CD14-positive monocyte (primary cell): Measurements from ENCODE around the gene C5orf15. TPM values are rescaled to one million over a fixed set of nuclear protein-coding genes. Genes with fewer than 3 reads are reported as not detected.

ENCODE experiments used
- DNase-seq, 3 donors: peaks; one replicate each; pipeline ENCODE4 v3.0.0-alpha.2; 2011 to 2022
- H2AFZ ChIP-seq: 2 replicates; pipeline ENCODE4 v1.6.0; 2012; ENCODE audit warnings: mild to moderate bottlenecking, low read depth, low read length, inconsistent platforms; ENCODE audit not compliant: insufficient read depth, poor library complexity, severe bottlenecking
- H3K27ac ChIP-seq, 2 donors: 1 replicate in 1 of 2; 2 replicates in 1 of 2; pipeline ENCODE4 v1.5.1; 2012 to 2013; ENCODE audit warnings: low read length in 2 of 2, control low read depth in 1 of 2, inconsistent platforms in 1 of 2, low read depth in 1 of 2, mild to moderate bottlenecking in 1 of 2
- H3K27me3 ChIP-seq, 2 donors: one replicate each; pipeline versions ENCODE4 v1.6.0 to v1.6.1; 2011 to 2013; ENCODE audit warnings: low read length in 2 of 2; ENCODE audit not compliant: control insufficient read depth in 2 of 2, insufficient read depth in 2 of 2
- H3K36me3 ChIP-seq, 2 donors: replicated peaks in 1 of 2; 1 replicate in 1 of 2; 2 replicates in 1 of 2; pipeline versions ENCODE4 v1.5.1 to v1.6.1; 2012 to 2013; ENCODE audit warnings: low read length in 2 of 2, control low read depth in 1 of 2, inconsistent platforms in 1 of 2, mild to moderate bottlenecking in 1 of 2; ENCODE audit not compliant: insufficient read depth in 2 of 2, control insufficient read depth in 1 of 2
- H3K4me1 ChIP-seq, 2 donors: 1 replicate in 1 of 2; 2 replicates in 1 of 2; pipeline versions ENCODE4 v1.5.1 to v1.6.1; 2012 to 2013; ENCODE audit warnings: low read length in 2 of 2, control low read depth in 1 of 2, inconsistent platforms in 1 of 2, mild to moderate bottlenecking in 1 of 2, moderate library complexity in 1 of 2; ENCODE audit not compliant: insufficient read depth in 2 of 2, control insufficient read depth in 1 of 2
- H3K4me2 ChIP-seq: replicated peaks from 2 replicates; pipeline ENCODE3; 2012; ENCODE audit warnings: low read length, moderate library complexity, mild to moderate bottlenecking; ENCODE audit not compliant: poor library complexity, severe bottlenecking; ENCODE audit errors: extremely low read depth
- H3K4me3 ChIP-seq, 3 experiments: fragments of 200-600 bp in 1 of 3; sonication (generic) in 1 of 3; replicated peaks in 1 of 3; 1 replicate in 2 of 3; 2 replicates in 1 of 3; pipeline ENCODE4 v1.5.1; 2011 to 2013; ENCODE audit warnings: low read length in 3 of 3, mild to moderate bottlenecking in 3 of 3, control low read depth in 2 of 3, low read depth in 2 of 3, inconsistent platforms in 1 of 3, moderate library complexity in 1 of 3
- H3K79me2 ChIP-seq: 2 replicates; pipeline ENCODE4 v1.6.0; 2012; ENCODE audit warnings: mild to moderate bottlenecking, control low read depth, inconsistent platforms, low read length, moderate library complexity; ENCODE audit not compliant: insufficient read depth
- H3K9ac ChIP-seq: 2 replicates; pipeline ENCODE4 v1.6.0; 2017; ENCODE audit warnings: low read length, mild to moderate bottlenecking; ENCODE audit not compliant: insufficient read depth, poor library complexity, severe bottlenecking
- H3K9me3 ChIP-seq, 2 donors: replicated peaks in 1 of 2; 1 replicate in 1 of 2; 2 replicates in 1 of 2; pipeline versions ENCODE4 v1.5.1 to v1.6.1; 2012 to 2013; ENCODE audit warnings: low read length in 2 of 2, control low read depth in 1 of 2; ENCODE audit not compliant: control insufficient read depth in 1 of 2, insufficient read depth in 1 of 2
- H4K20me1 ChIP-seq: 2 replicates; pipeline ENCODE4 v1.6.0; 2012; ENCODE audit warnings: mild to moderate bottlenecking, low read length, control low read depth, moderate library complexity; ENCODE audit not compliant: insufficient read depth
- H3K27ac Mint-ChIP-seq, 7 donors: one replicate each; pipeline ENCODE4 v1.8.0; 2020; ENCODE audit warnings: mild to moderate bottlenecking in 7 of 7, mixed read lengths in 7 of 7, moderate library complexity in 6 of 7, inconsistent platforms in 2 of 7
- H3K27me3 Mint-ChIP-seq, 3 donors: one replicate each; pipeline ENCODE4 v1.8.0; 2021 to 2022; ENCODE audit warnings: low read depth in 3 of 3, mild to moderate bottlenecking in 3 of 3, mixed read lengths in 3 of 3, moderate library complexity in 3 of 3, inconsistent platforms in 1 of 3
- H3K36me3 Mint-ChIP-seq, 2 donors: one replicate each; pipeline ENCODE4 v1.8.0; 2020; ENCODE audit warnings: mixed read lengths in 2 of 2, inconsistent platforms in 1 of 2, mild to moderate bottlenecking in 1 of 2
- H3K4me1 Mint-ChIP-seq: one replicate; pipeline ENCODE4 v1.8.0; 2020; ENCODE audit warnings: mild to moderate bottlenecking, mixed read lengths
- H3K4me3 Mint-ChIP-seq, 2 donors: one replicate each; pipeline ENCODE4 v1.8.0; 2020; ENCODE audit warnings: mild to moderate bottlenecking in 2 of 2, mixed read lengths in 2 of 2, moderate library complexity in 1 of 2
- H3K9me3 Mint-ChIP-seq, 7 donors: one replicate each; pipeline ENCODE4 v1.8.0; 2020 to 2022; ENCODE audit warnings: mixed read lengths in 7 of 7, mild to moderate bottlenecking in 6 of 7, moderate library complexity in 6 of 7, inconsistent platforms in 2 of 7
- WGBS: methylation state at CpG from one replicate; pipeline ENCODE4 v1.1.5; 2013; ENCODE audit warnings: missing lambda C conversion rate; ENCODE audit not compliant: insufficient coverage; 5-methylcytosine and 5-hydroxymethylcytosine counted together
- intact Hi-C, 2 donors: fragments of 100-400 bp; cut with micrococcal nuclease; formaldehyde crosslinking; loops; one replicate each; pipeline versions ENCODE4 v1.15.0 to v1.15.1; 2023
- polyA plus RNA-seq, 3 donors: library from polyadenylated mRNA; depleted of rRNA in 1 of 3; unstranded in 2 of 3; stranded (reverse) in 1 of 3; fragments of 300-500 nt in 2 of 3; fragments of >200 nt in 1 of 3; fragmentation: Illumina TruSeq in 2 of 3; gene quantifications; 1 replicate in 2 of 3; 2 replicates in 1 of 3; pipeline ENCODE4 v1.2.3, GENCODE V29; 2012 to 2021
- TF ChIP-seq, protein P1 (sequence below): fragments of 200-600 bp; IDR thresholded peaks from one replicate; pipeline ENCODE4 v1.8.0; 2022; ENCODE audit warnings: antibody characterized with exemption, mild to moderate bottlenecking

C5orf15 gene
- polyA plus RNA-seq, 3 donors = 38.0 to 59.2 (median 46.9) TPM

- H3K27ac Mint-ChIP-seq = no peak overlapping the region
These were observed 31.7 kb upstream of the C5orf15 start for GRCh38 chr5:134000091-134000511.

GRCh38 chr5:133998807-133999206, 30.4 kb upstream of the C5orf15 start:
- H3K27me3 Mint-ChIP-seq = no peaks in the 10 kb centered on the region
- Histone ChIP-seq H3K79me2 (peaks cover 98% of the 10 kb centered on the region), H3K9me3 (no peaks in the 10 kb centered on the region), H3K4me3 (no peak overlapping the region), H3K4me1 (peaks cover 12 to 13% of the 10 kb centered on the region in 2 donors), H3K27me3 (no peaks in the 10 kb centered on the region), H3K4me2 (no peak overlapping the region), H3K9ac (no peak overlapping the region), H2AFZ (no peak overlapping the region), H4K20me1 (peaks cover 98% of the 10 kb centered on the region), H3K27ac (no peak overlapping the region), H3K36me3 (peaks cover 5 to 18% of the 10 kb centered on the region in 2 donors)
- H3K4me3 Mint-ChIP-seq = no peak overlapping the region
- WGBS = 100% methylated on average over 5 of the region's 7 CpGs
- no peak overlapping the region for H3K27ac Mint-ChIP-seq
- no peaks in the 10 kb centered on the region for H3K9me3 Mint-ChIP-seq
- peaks cover 35% of the 10 kb centered on the region for H3K4me1 Mint-ChIP-seq
- peaks cover 14 to 24% of the 10 kb centered on the region in 2 donors for H3K36me3 Mint-ChIP-seq
- intact Hi-C loops = no loop called here
- TF ChIP-seq, protein P1, sequence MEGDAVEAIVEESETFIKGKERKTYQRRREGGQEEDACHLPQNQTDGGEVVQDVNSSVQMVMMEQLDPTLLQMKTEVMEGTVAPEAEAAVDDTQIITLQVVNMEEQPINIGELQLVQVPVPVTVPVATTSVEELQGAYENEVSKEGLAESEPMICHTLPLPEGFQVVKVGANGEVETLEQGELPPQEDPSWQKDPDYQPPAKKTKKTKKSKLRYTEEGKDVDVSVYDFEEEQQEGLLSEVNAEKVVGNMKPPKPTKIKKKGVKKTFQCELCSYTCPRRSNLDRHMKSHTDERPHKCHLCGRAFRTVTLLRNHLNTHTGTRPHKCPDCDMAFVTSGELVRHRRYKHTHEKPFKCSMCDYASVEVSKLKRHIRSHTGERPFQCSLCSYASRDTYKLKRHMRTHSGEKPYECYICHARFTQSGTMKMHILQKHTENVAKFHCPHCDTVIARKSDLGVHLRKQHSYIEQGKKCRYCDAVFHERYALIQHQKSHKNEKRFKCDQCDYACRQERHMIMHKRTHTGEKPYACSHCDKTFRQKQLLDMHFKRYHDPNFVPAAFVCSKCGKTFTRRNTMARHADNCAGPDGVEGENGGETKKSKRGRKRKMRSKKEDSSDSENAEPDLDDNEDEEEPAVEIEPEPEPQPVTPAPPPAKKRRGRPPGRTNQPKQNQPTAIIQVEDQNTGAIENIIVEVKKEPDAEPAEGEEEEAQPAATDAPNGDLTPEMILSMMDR = no peak
- no peak for DNase-seq

More at GRCh38 chr5:134000091-134000511, 31.7 kb upstream of the C5orf15 start:
- peaks cover 14 to 20% of the 10 kb centered on the region in 2 donors for H3K36me3 Mint-ChIP-seq
- H3K4me3 Mint-ChIP-seq = no peak overlapping the region
- no peaks in the 10 kb centered on the region for H3K9me3 ChIP-seq
- DNase-seq = no peak
- no peak overlapping the region for H2AFZ ChIP-seq
- H3K79me2 ChIP-seq = peaks cover 86% of the 10 kb centered on the region
- no peak overlapping the region for H3K4me2 ChIP-seq
- no peaks in the 10 kb centered on the region for H3K27me3 Mint-ChIP-seq
- H3K36me3 ChIP-seq = peaks cover 5 to 18% of the 10 kb centered on the region in 2 donors
- no peak overlapping the region for H3K4me3 ChIP-seq
- peaks cover 13 to 18% of the 10 kb centered on the region in 2 donors for H3K4me1 ChIP-seq
- no peak overlapping the region for H3K27ac ChIP-seq
- intact Hi-C loops = no loop called here
- peaks cover 87% of the 10 kb centered on the region for H4K20me1 ChIP-seq
- TF ChIP-seq, protein P1 = no peak
- peaks cover 32% of the 10 kb centered on the region for H3K4me1 Mint-ChIP-seq
- H3K9me3 Mint-ChIP-seq = no peaks in the 10 kb centered on the region
- whole genome bisulfite sequencing = 67% methylated on average over 3 of the region's 5 CpGs
- no peaks in the 10 kb centered on the region for H3K27me3 ChIP-seq
- no peak overlapping the region for H3K9ac ChIP-seq
